ENCODE results near the gene COX19.

COX19 gene

GRCh38 chr7:939843-940242 lies 35.5 kb downstream of the COX19 start:
- no peak for TF ChIP-seq CTCF (IDR thresholded peaks at IDR 0.05)
- Histone ChIP-seq H3K27me3 (no peaks in the 10 kb centered on the region), H3K36me3 (peaks cover 32% of the 10 kb centered on the region), H3K4me3 (ENCODE audit: low read depth in 1 of 2, low read length in 1 of 2) (no peak overlapping the region), H3K4me1 (ENCODE audit: control insufficient read depth in 1 of 2, insufficient read depth in 1 of 2, low read depth in 1 of 2, low read length in 1 of 2) (no peaks in the 10 kb centered on the region), H3K9me3 (no peaks in the 10 kb centered on the region), H3K27ac (no peak overlapping the region)

- no peaks in the 10 kb centered on the region for H3K9me3 ChIP-seq
- H3K36me3 ChIP-seq, result peaks cover 40% of the 10 kb centered on the region
- H3K4me3 ChIP-seq (ENCODE audit: low read depth in 1 of 2, low read length in 1 of 2), result no peak overlapping the region
- no peaks in the 10 kb centered on the region for H3K27me3 ChIP-seq
- TF ChIP-seq CTCF (IDR thresholded peaks at IDR 0.05), result no peak
- H3K27ac ChIP-seq, result no peak overlapping the region
- H3K4me1 ChIP-seq (ENCODE audit: control insufficient read depth in 1 of 2, insufficient read depth in 1 of 2, low read depth in 1 of 2, low read length in 1 of 2), result no peaks in the 10 kb centered on the region
Measured at GRCh38 chr7:938546-939185, 36.7 kb downstream of the COX19 start.

GRCh38 chr7:937856-938484 lies 37.4 kb downstream of the COX19 start:
- peaks cover 44% of the 10 kb centered on the region for H3K36me3 ChIP-seq
- no peaks in the 10 kb centered on the region for H3K27me3 ChIP-seq
- no peak overlapping the region for H3K27ac ChIP-seq
- TF ChIP-seq CTCF (IDR thresholded peaks at IDR 0.05), result no peak
- H3K4me3 ChIP-seq (ENCODE audit: low read depth in 1 of 2, low read length in 1 of 2), result no peak overlapping the region
- H3K9me3 ChIP-seq, result no peaks in the 10 kb centered on the region
- no peaks in the 10 kb centered on the region for H3K4me1 ChIP-seq (ENCODE audit: control insufficient read depth in 1 of 2, insufficient read depth in 1 of 2, low read depth in 1 of 2, low read length in 1 of 2)

- TF ChIP-seq CTCF (IDR thresholded peaks at IDR 0.05), result no peak
- Histone ChIP-seq H3K27ac (no peak overlapping the region), H3K4me3 (ENCODE audit: low read depth in 1 of 2, low read length in 1 of 2) (no peak overlapping the region), H3K27me3 (no peaks in the 10 kb centered on the region), H3K9me3 (no peaks in the 10 kb centered on the region), H3K36me3 (peaks cover 53% of the 10 kb centered on the region), H3K4me1 (ENCODE audit: control insufficient read depth in 1 of 2, insufficient read depth in 1 of 2, low read depth in 1 of 2, low read length in 1 of 2) (peaks cover 7% of the 10 kb centered on the region in 2 experiments)
Measured at GRCh38 chr7:936386-937054, 38.8 kb downstream of the COX19 start.

GRCh38 chr7:935874-936385 lies 39.4 kb downstream of the COX19 start:
- no peak for TF ChIP-seq CTCF (IDR thresholded peaks at IDR 0.05)
- Histone ChIP-seq H3K4me3 (ENCODE audit: low read depth in 1 of 2, low read length in 1 of 2) (no peak overlapping the region), H3K36me3 (peaks cover 53% of the 10 kb centered on the region), H3K27ac (no peak overlapping the region), H3K27me3 (no peaks in the 10 kb centered on the region), H3K9me3 (no peaks in the 10 kb centered on the region), H3K4me1 (ENCODE audit: control insufficient read depth in 1 of 2, insufficient read depth in 1 of 2, low read depth in 1 of 2, low read length in 1 of 2) (peaks cover 12 to 13% of the 10 kb centered on the region in 2 experiments)
